Measurements from ENCODE around the gene CDH8. TPM values are rescaled to one million over a fixed set of nuclear protein-coding genes. Genes with fewer than 3 reads are reported as not detected.

CDH8 gene
- total RNA-seq, 1 donor from 2014 or later: 23.7 TPM

DNA sequence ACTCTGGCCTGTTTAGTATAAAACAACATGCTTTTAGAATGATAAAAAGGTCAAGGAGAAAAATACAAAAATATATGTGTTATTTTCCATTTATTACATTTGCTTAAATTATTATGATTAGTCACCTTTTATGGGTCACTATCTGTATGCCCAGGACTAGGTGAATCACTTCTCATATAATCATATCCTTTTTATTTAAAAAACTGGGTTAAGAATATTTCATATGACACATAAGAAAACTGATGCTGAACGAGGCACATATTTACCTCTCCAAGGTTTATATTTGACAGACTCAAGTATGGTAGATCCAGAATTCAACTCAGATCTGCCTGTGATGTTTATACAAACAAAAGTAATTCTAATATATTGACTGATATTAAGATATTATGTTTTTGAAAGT, 134.5 kb downstream of the CDH8 start:
- H3K27ac ChIP-seq: no peak overlapping the region
- Mint-ChIP-seq H3K4me3 (no peak overlapping the region), H3K4me1 (no peaks in the 10 kb centered on the region), H3K27me3 (ENCODE audit: insufficient read depth, low read depth) (no peaks in the 10 kb centered on the region), H3K36me3 (no peaks in the 10 kb centered on the region), H3K9me3 (peaks cover 5% of the 10 kb centered on the region), H3K27ac (no peak overlapping the region)
- H3K27me3 ChIP-seq: no peaks in the 10 kb centered on the region
- no peaks in the 10 kb centered on the region for H3K4me1 ChIP-seq
- no peak overlapping the region for H3K4me3 ChIP-seq
- H3K4me2 ChIP-seq: no peak overlapping the region
- no peaks in the 10 kb centered on the region for H3K79me2 ChIP-seq (ENCODE audit: low read depth)
- H3K9ac ChIP-seq: no peak overlapping the region
- no peak overlapping the region for H2AFZ ChIP-seq (replicated peaks)
- no peak for TF ChIP-seq EZH2 (IDR thresholded peaks at IDR 0.05)
- TF ChIP-seq EZH2phosphoT487 (IDR thresholded peaks at IDR 0.05): no peak
- TF ChIP-seq, protein P1, sequence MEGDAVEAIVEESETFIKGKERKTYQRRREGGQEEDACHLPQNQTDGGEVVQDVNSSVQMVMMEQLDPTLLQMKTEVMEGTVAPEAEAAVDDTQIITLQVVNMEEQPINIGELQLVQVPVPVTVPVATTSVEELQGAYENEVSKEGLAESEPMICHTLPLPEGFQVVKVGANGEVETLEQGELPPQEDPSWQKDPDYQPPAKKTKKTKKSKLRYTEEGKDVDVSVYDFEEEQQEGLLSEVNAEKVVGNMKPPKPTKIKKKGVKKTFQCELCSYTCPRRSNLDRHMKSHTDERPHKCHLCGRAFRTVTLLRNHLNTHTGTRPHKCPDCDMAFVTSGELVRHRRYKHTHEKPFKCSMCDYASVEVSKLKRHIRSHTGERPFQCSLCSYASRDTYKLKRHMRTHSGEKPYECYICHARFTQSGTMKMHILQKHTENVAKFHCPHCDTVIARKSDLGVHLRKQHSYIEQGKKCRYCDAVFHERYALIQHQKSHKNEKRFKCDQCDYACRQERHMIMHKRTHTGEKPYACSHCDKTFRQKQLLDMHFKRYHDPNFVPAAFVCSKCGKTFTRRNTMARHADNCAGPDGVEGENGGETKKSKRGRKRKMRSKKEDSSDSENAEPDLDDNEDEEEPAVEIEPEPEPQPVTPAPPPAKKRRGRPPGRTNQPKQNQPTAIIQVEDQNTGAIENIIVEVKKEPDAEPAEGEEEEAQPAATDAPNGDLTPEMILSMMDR (IDR thresholded peaks at IDR 0.05): no peak
- H3F3A ChIP-seq (ENCODE audit: low read depth): no peaks in the 10 kb centered on the region
- no peak for DNase-seq (ENCODE audit: low spot score)
- peaks cover 4% of the 10 kb centered on the region for H3K36me3 ChIP-seq
- no peaks in the 10 kb centered on the region for H3K9me3 ChIP-seq (ENCODE audit: low read depth)
- no peaks in the 10 kb centered on the region for H4K20me1 ChIP-seq (ENCODE audit: low read depth)

DNA sequence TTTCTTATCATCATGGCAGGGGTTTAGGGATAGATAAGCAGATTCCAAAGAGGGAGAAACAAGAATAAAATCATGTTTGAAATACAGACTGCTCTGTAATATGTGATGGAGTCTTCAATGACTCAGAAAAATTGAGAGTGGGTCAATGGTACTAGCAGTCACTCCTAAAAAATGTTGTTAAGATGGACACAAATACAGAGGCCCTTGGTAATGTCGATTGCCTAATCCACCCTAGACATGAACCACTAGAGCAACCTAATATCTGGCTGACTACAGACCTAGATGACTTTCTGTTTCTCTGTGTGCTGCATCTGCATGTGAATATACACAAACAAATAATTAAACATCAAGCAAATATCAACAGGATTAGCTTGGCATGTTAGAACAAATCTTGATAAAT, 135.8 kb downstream of the CDH8 start:
- Mint-ChIP-seq H3K9me3 (peaks cover 5% of the 10 kb centered on the region), H3K36me3 (no peaks in the 10 kb centered on the region), H3K27ac (no peak overlapping the region), H3K27me3 (ENCODE audit: insufficient read depth, low read depth) (no peaks in the 10 kb centered on the region), H3K4me1 (no peaks in the 10 kb centered on the region), H3K4me3 (no peak overlapping the region)
- Histone ChIP-seq H2AFZ (replicated peaks) (no peak overlapping the region), H3K36me3 (peaks cover 4% of the 10 kb centered on the region), H3K27me3 (no peaks in the 10 kb centered on the region), H4K20me1 (ENCODE audit: low read depth) (no peaks in the 10 kb centered on the region), H3K4me2 (no peak overlapping the region), H3K27ac (no peak overlapping the region), H3K79me2 (ENCODE audit: low read depth) (no peaks in the 10 kb centered on the region), H3K4me3 (no peak overlapping the region), H3K9ac (no peak overlapping the region), H3F3A (ENCODE audit: low read depth) (no peaks in the 10 kb centered on the region), H3K9me3 (ENCODE audit: low read depth) (no peaks in the 10 kb centered on the region), H3K4me1 (no peaks in the 10 kb centered on the region)
- no peak for DNase-seq (ENCODE audit: low spot score)
- TF ChIP-seq EZH2phosphoT487 (IDR thresholded peaks at IDR 0.05) (no peak), EZH2 (IDR thresholded peaks at IDR 0.05) (no peak)
- TF ChIP-seq, protein P1 (IDR thresholded peaks at IDR 0.05): no peak

DNA sequence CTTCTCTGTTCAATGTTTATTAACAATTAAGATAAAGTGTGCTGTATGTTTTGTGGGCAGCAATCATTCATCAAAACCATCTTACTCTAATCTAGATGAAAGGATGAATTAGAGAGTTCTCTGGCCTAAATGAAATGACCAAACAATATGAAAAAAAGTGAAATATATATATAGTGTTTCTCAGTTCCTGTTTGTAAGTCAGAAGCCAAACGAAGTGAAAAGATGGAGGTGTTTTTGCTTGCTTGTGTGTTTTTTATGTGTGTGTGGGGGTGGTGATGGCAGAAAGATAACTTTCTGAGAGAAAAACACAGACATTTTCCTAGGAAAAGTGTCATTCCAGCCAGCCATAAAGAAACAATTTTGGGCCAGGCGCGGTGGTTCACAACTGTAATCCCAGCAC, 138.6 kb downstream of the CDH8 start:
- no peak for DNase-seq (ENCODE audit: low spot score)
- Histone ChIP-seq H3K4me2 (no peak overlapping the region), H3K27ac (no peak overlapping the region), H3K36me3 (peaks cover 4% of the 10 kb centered on the region), H3F3A (ENCODE audit: low read depth) (no peaks in the 10 kb centered on the region), H3K4me3 (no peak overlapping the region), H3K9me3 (ENCODE audit: low read depth) (no peaks in the 10 kb centered on the region), H3K79me2 (ENCODE audit: low read depth) (no peaks in the 10 kb centered on the region), H2AFZ (replicated peaks) (no peak overlapping the region), H3K27me3 (no peaks in the 10 kb centered on the region), H3K4me1 (no peaks in the 10 kb centered on the region), H4K20me1 (ENCODE audit: low read depth) (no peaks in the 10 kb centered on the region), H3K9ac (no peak overlapping the region)
- no peaks in the 10 kb centered on the region for H3K9me3 Mint-ChIP-seq
- H3K27me3 Mint-ChIP-seq (ENCODE audit: insufficient read depth, low read depth): peaks cover 2% of the 10 kb centered on the region
- H3K4me3 Mint-ChIP-seq: no peak overlapping the region
- TF ChIP-seq EZH2 (IDR thresholded peaks at IDR 0.05) (no peak), EZH2phosphoT487 (IDR thresholded peaks at IDR 0.05) (no peak)
- TF ChIP-seq, protein P1 (IDR thresholded peaks at IDR 0.05): no peak
- no peaks in the 10 kb centered on the region for H3K36me3 Mint-ChIP-seq
- H3K4me1 Mint-ChIP-seq: no peaks in the 10 kb centered on the region
- H3K27ac Mint-ChIP-seq: no peak overlapping the region

Data from neural progenitor cell (in vitro differentiated cells).